Activated CD4-positive, alpha-beta T cell treated with anti-CD3 and anti-CD28 coated beads for 24 hours (primary cell): ENCODE data around the gene SGMS2.
"Not testable (repeated sequence)": the region's sequence is repeated elsewhere in the genome, so short reads cannot be mapped to it uniquely, and the experiment has no call there.

ENCODE experiments used
- DNase-seq, 2 donors: peaks; one replicate each; pipeline ENCODE4 v3.0.0-alpha.2; 2020; ENCODE audit warnings: low read depth in 2 of 2

Gene SGMS2

GRCh38 chr4:107863850-107864371, 39.2 kb downstream of the SGMS2 start:
- no peak for DNase-seq

- no peak for DNase-seq
Observed at GRCh38 chr4:107866726-107867125, 42.0 kb downstream of the SGMS2 start.

- DNase-seq, result no peak
Observed at GRCh38 chr4:107870236-107870635, 45.5 kb downstream of the SGMS2 start.

- DNase-seq, result no peak
Observed at GRCh38 chr4:107870916-107871786, 46.4 kb downstream of the SGMS2 start.

GRCh38 chr4:107874024-107874423, 49.3 kb downstream of the SGMS2 start:
- no peak for DNase-seq

- no peak for DNase-seq
Observed at GRCh38 chr4:107876099-107876498, 51.4 kb downstream of the SGMS2 start.

GRCh38 chr4:107877361-107877760, 52.6 kb downstream of the SGMS2 start:
- DNase-seq, result no peak

- no peak for DNase-seq
Observed at GRCh38 chr4:107885865-107886264, 61.1 kb downstream of the SGMS2 start.

- DNase-seq, result no peak
Observed at GRCh38 chr4:107888237-107888636, 63.5 kb downstream of the SGMS2 start.

GRCh38 chr4:107890779-107891178, 66.0 kb downstream of the SGMS2 start:
- DNase-seq, result no peak

- no peak for DNase-seq
Observed at GRCh38 chr4:107891299-107891698, 66.6 kb downstream of the SGMS2 start.

- DNase-seq, result no peak
Observed at GRCh38 chr4:107893171-107894137, 68.7 kb downstream of the SGMS2 start.

GRCh38 chr4:107894138-107894603, 69.4 kb downstream of the SGMS2 start:
- no peak for DNase-seq

GRCh38 chr4:107896158-107896645, 71.5 kb downstream of the SGMS2 start:
- DNase-seq, result no peak

GRCh38 chr4:107896646-107897045, 71.9 kb downstream of the SGMS2 start:
- DNase-seq, result no peak

- DNase-seq, result no peak
Observed at GRCh38 chr4:107897823-107898222, 73.1 kb downstream of the SGMS2 start.

- no peak for DNase-seq
Observed at GRCh38 chr4:107900067-107900466, 75.3 kb downstream of the SGMS2 start.

- no peak for DNase-seq
Observed at GRCh38 chr4:107900508-107900907, 75.8 kb downstream of the SGMS2 start.

- DNase-seq, result no peak
Observed at GRCh38 chr4:107901213-107901934, 76.6 kb downstream of the SGMS2 start.

GRCh38 chr4:107902715-107903114, 78.0 kb downstream of the SGMS2 start:
- no peak for DNase-seq

GRCh38 chr4:107905082-107905481, 80.3 kb downstream of the SGMS2 start:
- not testable (repeated sequence) for DNase-seq
